ENCODE results near the gene CD47. TPM values are rescaled to one million over a fixed set of nuclear protein-coding genes. Genes with fewer than 3 reads are reported as not detected.

Gene CD47
- total and polyA plus RNA-seq, 2 donors from 2014 or later = 61.7 to 104 TPM

- FAIRE-seq = no peak
- intact Hi-C loops (cut with DNase I) = no loop called here
- H3K9me3 ChIP-seq (ENCODE audit: control insufficient read depth in 2 of 3, insufficient read depth in 1 of 3, low read length in 3 of 3) = no peaks in the 10 kb centered on the region
Observed at GRCh38 chr3:108103040-108103751, 12.4 kb upstream of the CD47 start.

GRCh38 chr3:108102420-108103039 is 11.7 kb upstream of the CD47 start:
- Histone ChIP-seq H3K4me1 (ENCODE audit: control insufficient read depth in 2 of 3, insufficient read depth in 2 of 3, low read depth in 1 of 3, low read length in 3 of 3) (no peaks in the 10 kb centered on the region), H3K9ac (ENCODE audit: low read length in 3 of 3) (no peak overlapping the region), H3K27ac (ENCODE audit: low read depth in 2 of 2, low read length in 2 of 2) (no peak overlapping the region), H3K4me3 (ENCODE audit: low read length in 3 of 3) (no peak overlapping the region), H3K36me3 (ENCODE audit: control insufficient read depth in 2 of 3, insufficient read depth in 3 of 3, low read length in 3 of 3) (no peaks in the 10 kb centered on the region), H3K9me3 (ENCODE audit: control insufficient read depth in 2 of 3, insufficient read depth in 1 of 3, low read length in 3 of 3) (no peaks in the 10 kb centered on the region), H3K27me3 (ENCODE audit: control insufficient read depth, insufficient read depth, low read length) (no peaks in the 10 kb centered on the region)
- DNase-seq (no peak), FAIRE-seq (no peak)
- TF ChIP-seq CTCF (IDR thresholded peaks at IDR 0.05; ENCODE audit: borderline replicate concordance, extremely low read depth, insufficient read depth) = no peak
- intact Hi-C loops (cut with DNase I) = no loop called here

More at GRCh38 chr3:108103040-108103751, 12.4 kb upstream of the CD47 start:
- Histone ChIP-seq H3K4me1 (ENCODE audit: control insufficient read depth in 2 of 3, insufficient read depth in 2 of 3, low read depth in 1 of 3, low read length in 3 of 3) (no peaks in the 10 kb centered on the region), H3K27ac (ENCODE audit: low read depth in 2 of 2, low read length in 2 of 2) (no peak overlapping the region), H3K36me3 (ENCODE audit: control insufficient read depth in 2 of 3, insufficient read depth in 3 of 3, low read length in 3 of 3) (no peaks in the 10 kb centered on the region), H3K27me3 (ENCODE audit: control insufficient read depth, insufficient read depth, low read length) (no peaks in the 10 kb centered on the region), H3K4me3 (ENCODE audit: low read length in 3 of 3) (no peak overlapping the region), H3K9ac (ENCODE audit: low read length in 3 of 3) (no peak overlapping the region)
- no peak for TF ChIP-seq CTCF (IDR thresholded peaks at IDR 0.05; ENCODE audit: borderline replicate concordance, extremely low read depth, insufficient read depth)
- no peak for DNase-seq

GRCh38 chr3:108100906-108101660 is 10.3 kb upstream of the CD47 start:
- H3K4me1 ChIP-seq (ENCODE audit: control insufficient read depth in 2 of 3, insufficient read depth in 2 of 3, low read depth in 1 of 3, low read length in 3 of 3) = no peaks in the 10 kb centered on the region
- TF ChIP-seq CTCF (IDR thresholded peaks at IDR 0.05; ENCODE audit: borderline replicate concordance, extremely low read depth, insufficient read depth) = no peak
- DNase-seq (no peak), FAIRE-seq (no peak)
- no peak overlapping the region for H3K4me3 ChIP-seq (ENCODE audit: low read length in 3 of 3)
- H3K9me3 ChIP-seq (ENCODE audit: control insufficient read depth in 2 of 3, insufficient read depth in 1 of 3, low read length in 3 of 3) = no peaks in the 10 kb centered on the region
- no peaks in the 10 kb centered on the region for H3K36me3 ChIP-seq (ENCODE audit: control insufficient read depth in 2 of 3, insufficient read depth in 3 of 3, low read length in 3 of 3)
- intact Hi-C loops (cut with DNase I) = no loop called here
- H3K9ac ChIP-seq (ENCODE audit: low read length in 3 of 3) = no peak overlapping the region
- H3K27ac ChIP-seq (ENCODE audit: low read depth in 2 of 2, low read length in 2 of 2) = no peak overlapping the region
- no peaks in the 10 kb centered on the region for H3K27me3 ChIP-seq (ENCODE audit: control insufficient read depth, insufficient read depth, low read length)

All from kidney (tissue), 14 donors.